Measurements from ENCODE around the gene ZNF106.

The ZNF106 gene

GRCh38 chr15:42367041-42367440, 123.9 kb downstream of the ZNF106 start:
- no peak for DNase-seq (ENCODE audit: low read depth in 3 of 3)

- DNase-seq (ENCODE audit: low read depth in 3 of 3) = no peak
These were observed 124.9 kb downstream of the ZNF106 start for GRCh38 chr15:42365921-42366550.

- no peak for DNase-seq (ENCODE audit: low read depth in 3 of 3)
These were observed 126.4 kb downstream of the ZNF106 start for GRCh38 chr15:42364529-42364928.

- no peak for DNase-seq (ENCODE audit: low read depth in 3 of 3)
These were observed 127.0 kb downstream of the ZNF106 start for GRCh38 chr15:42363942-42364341.

- DNase-seq (ENCODE audit: low read depth in 3 of 3) = no peak
These were observed 127.5 kb downstream of the ZNF106 start for GRCh38 chr15:42363487-42363886.
